ENCODE results near the gene PAPPA.

The PAPPA gene

GRCh38 chr9:116387934-116388698 is 234.5 kb downstream of the PAPPA start:
- DNase-seq (ENCODE audit: low read depth): no peak

- DNase-seq (ENCODE audit: low read depth): no peak
Observed at GRCh38 chr9:116389541-116390302, 236.1 kb downstream of the PAPPA start.

- DNase-seq (ENCODE audit: low read depth): no peak
Observed at GRCh38 chr9:116390303-116391228, 237.0 kb downstream of the PAPPA start.

GRCh38 chr9:116391306-116391900 is 237.8 kb downstream of the PAPPA start:
- DNase-seq (ENCODE audit: low read depth): peak; percentile 38

GRCh38 chr9:116393198-116393597 is 239.6 kb downstream of the PAPPA start:
- DNase-seq (ENCODE audit: low read depth): no peak

GRCh38 chr9:116394070-116394469 is 240.5 kb downstream of the PAPPA start:
- no peak for DNase-seq (ENCODE audit: low read depth)

- DNase-seq (ENCODE audit: low read depth): no peak
Observed at GRCh38 chr9:116394894-116395698, 241.5 kb downstream of the PAPPA start.

- no peak for DNase-seq (ENCODE audit: low read depth)
Observed at GRCh38 chr9:116395699-116396037, 242.1 kb downstream of the PAPPA start.

GRCh38 chr9:116403171-116403570 is 249.6 kb downstream of the PAPPA start:
- no peak for DNase-seq (ENCODE audit: low read depth)

GRCh38 chr9:116404228-116404627 is 250.6 kb downstream of the PAPPA start:
- no peak for DNase-seq (ENCODE audit: low read depth)

GRCh38 chr9:116405321-116405720 is 251.7 kb downstream of the PAPPA start:
- DNase-seq (ENCODE audit: low read depth): no peak

- no peak for DNase-seq (ENCODE audit: low read depth)
Observed at GRCh38 chr9:116406469-116406868, 252.9 kb downstream of the PAPPA start.

- DNase-seq (ENCODE audit: low read depth): no peak
Observed at GRCh38 chr9:116409129-116409528, 255.5 kb downstream of the PAPPA start.

- no peak for DNase-seq (ENCODE audit: low read depth)
Observed at GRCh38 chr9:116409638-116410037, 256.0 kb downstream of the PAPPA start.

- DNase-seq (ENCODE audit: low read depth): no peak
Observed at GRCh38 chr9:116411506-116411905, 257.9 kb downstream of the PAPPA start.

GRCh38 chr9:116414374-116414773 is 260.8 kb downstream of the PAPPA start:
- DNase-seq (ENCODE audit: low read depth): no peak

- DNase-seq (ENCODE audit: low read depth): no peak
Observed at GRCh38 chr9:116416421-116416820, 262.8 kb downstream of the PAPPA start.

GRCh38 chr9:116417464-116417863 is 263.9 kb downstream of the PAPPA start:
- no peak for DNase-seq (ENCODE audit: low read depth)

GRCh38 chr9:116419181-116419580 is 265.6 kb downstream of the PAPPA start:
- no peak for DNase-seq (ENCODE audit: low read depth)

GRCh38 chr9:116420993-116421538 is 267.5 kb downstream of the PAPPA start:
- DNase-seq (ENCODE audit: low read depth): peak; percentile 68
